Hematopoietic multipotent progenitor cell treated with erythropoietin and hydrocortisone succinate and interleukin-3 and kit ligand, for 15 days (in vitro differentiated cells): ENCODE measurements around the gene DOLPP1.
"Not testable (repeated sequence)": the region's sequence is repeated elsewhere in the genome, so short reads cannot be mapped to it uniquely, and the experiment has no call there.

ENCODE experiments used
- DNase-seq: peaks from one replicate; pipeline ENCODE4 v3.0.0-alpha.2; 2015; ENCODE audit warnings: low spot score

The DOLPP1 gene

GRCh38 chr9:129111528-129112151, 30.7 kb downstream of the DOLPP1 start:
- DNase-seq = peak; percentile 34

- DNase-seq = not testable (repeated sequence)
These were observed 31.6 kb downstream of the DOLPP1 start for GRCh38 chr9:129112526-129112925.

GRCh38 chr9:129113645-129114304, 32.9 kb downstream of the DOLPP1 start:
- no peak for DNase-seq

- DNase-seq = no peak
These were observed 37.9 kb downstream of the DOLPP1 start for GRCh38 chr9:129118799-129119198.

- DNase-seq = no peak
These were observed 40.6 kb downstream of the DOLPP1 start for GRCh38 chr9:129121483-129121882.

GRCh38 chr9:129122133-129122532, 41.2 kb downstream of the DOLPP1 start:
- no peak for DNase-seq

- DNase-seq = not testable (repeated sequence)
These were observed 42.1 kb downstream of the DOLPP1 start for GRCh38 chr9:129122976-129123375.

GRCh38 chr9:129124506-129125069, 43.7 kb downstream of the DOLPP1 start:
- peak; percentile 60 for DNase-seq

GRCh38 chr9:129125478-129125877, 44.6 kb downstream of the DOLPP1 start:
- DNase-seq = no peak

GRCh38 chr9:129126749-129127618, 46.1 kb downstream of the DOLPP1 start:
- no peak for DNase-seq

GRCh38 chr9:129128689-129129088, 47.8 kb downstream of the DOLPP1 start:
- no peak for DNase-seq

- DNase-seq = not testable (repeated sequence)
These were observed 49.4 kb downstream of the DOLPP1 start for GRCh38 chr9:129130271-129130670.

GRCh38 chr9:129130791-129131190, 49.9 kb downstream of the DOLPP1 start:
- no peak for DNase-seq

- DNase-seq = peak; percentile 84
These were observed 50.6 kb downstream of the DOLPP1 start for GRCh38 chr9:129131300-129132145.

- no peak for DNase-seq
These were observed 52.2 kb downstream of the DOLPP1 start for GRCh38 chr9:129133082-129133481.

GRCh38 chr9:129135476-129135875, 54.6 kb downstream of the DOLPP1 start:
- no peak for DNase-seq

- DNase-seq = no peak
These were observed 55.6 kb downstream of the DOLPP1 start for GRCh38 chr9:129136446-129137035.

GRCh38 chr9:129137292-129138143, 56.6 kb downstream of the DOLPP1 start:
- no peak for DNase-seq

GRCh38 chr9:129138144-129138462, 57.2 kb downstream of the DOLPP1 start:
- DNase-seq = no peak

GRCh38 chr9:129138476-129139232, 57.7 kb downstream of the DOLPP1 start:
- DNase-seq = no peak
